Choroid plexus epithelial cell (primary cell): ENCODE results near the gene DUSP2.
"Not testable (repeated sequence)": the region's sequence is repeated elsewhere in the genome, so short reads cannot be mapped to it uniquely, and the experiment has no call there.

ENCODE experiments used
- DNase-seq: peaks from one replicate; pipeline ENCODE4 v3.0.0-alpha.2; 2010; ENCODE audit warnings: low read depth
- H3K4me3 ChIP-seq: 2 replicates; pipeline ENCODE4 v1.5.1; 2011; ENCODE audit warnings: low read depth, mild to moderate bottlenecking, control low read depth, low read length, moderate library complexity
- TF ChIP-seq, protein P1 (sequence below): conservative IDR thresholded peaks from 2 replicates; pipeline ENCODE4 v1.5.1; 2011; ENCODE audit warnings: low read depth, mild to moderate bottlenecking, control low read depth, inconsistent platforms, low read length, moderate library complexity

DUSP2 gene

DNA sequence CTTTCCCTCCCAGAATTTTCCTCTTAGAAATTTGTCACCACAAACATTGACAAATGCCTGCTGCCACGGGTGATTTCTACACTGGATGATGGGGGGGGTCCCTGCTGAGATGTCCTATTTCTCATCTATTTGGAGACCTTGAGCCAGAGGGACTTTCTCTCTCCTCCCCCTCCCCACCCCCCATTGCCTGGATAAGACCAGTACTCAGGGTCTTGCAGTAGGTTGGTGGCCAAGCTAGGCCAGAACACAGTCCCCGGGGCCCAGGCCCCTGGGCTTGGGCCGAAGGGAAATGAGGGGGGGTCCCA is 560 bp upstream of the DUSP2 start:
- no peak overlapping the region for H3K4me3 ChIP-seq
- TF ChIP-seq, protein P1, sequence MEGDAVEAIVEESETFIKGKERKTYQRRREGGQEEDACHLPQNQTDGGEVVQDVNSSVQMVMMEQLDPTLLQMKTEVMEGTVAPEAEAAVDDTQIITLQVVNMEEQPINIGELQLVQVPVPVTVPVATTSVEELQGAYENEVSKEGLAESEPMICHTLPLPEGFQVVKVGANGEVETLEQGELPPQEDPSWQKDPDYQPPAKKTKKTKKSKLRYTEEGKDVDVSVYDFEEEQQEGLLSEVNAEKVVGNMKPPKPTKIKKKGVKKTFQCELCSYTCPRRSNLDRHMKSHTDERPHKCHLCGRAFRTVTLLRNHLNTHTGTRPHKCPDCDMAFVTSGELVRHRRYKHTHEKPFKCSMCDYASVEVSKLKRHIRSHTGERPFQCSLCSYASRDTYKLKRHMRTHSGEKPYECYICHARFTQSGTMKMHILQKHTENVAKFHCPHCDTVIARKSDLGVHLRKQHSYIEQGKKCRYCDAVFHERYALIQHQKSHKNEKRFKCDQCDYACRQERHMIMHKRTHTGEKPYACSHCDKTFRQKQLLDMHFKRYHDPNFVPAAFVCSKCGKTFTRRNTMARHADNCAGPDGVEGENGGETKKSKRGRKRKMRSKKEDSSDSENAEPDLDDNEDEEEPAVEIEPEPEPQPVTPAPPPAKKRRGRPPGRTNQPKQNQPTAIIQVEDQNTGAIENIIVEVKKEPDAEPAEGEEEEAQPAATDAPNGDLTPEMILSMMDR, result no peak
- DNase-seq, result no peak

DNA sequence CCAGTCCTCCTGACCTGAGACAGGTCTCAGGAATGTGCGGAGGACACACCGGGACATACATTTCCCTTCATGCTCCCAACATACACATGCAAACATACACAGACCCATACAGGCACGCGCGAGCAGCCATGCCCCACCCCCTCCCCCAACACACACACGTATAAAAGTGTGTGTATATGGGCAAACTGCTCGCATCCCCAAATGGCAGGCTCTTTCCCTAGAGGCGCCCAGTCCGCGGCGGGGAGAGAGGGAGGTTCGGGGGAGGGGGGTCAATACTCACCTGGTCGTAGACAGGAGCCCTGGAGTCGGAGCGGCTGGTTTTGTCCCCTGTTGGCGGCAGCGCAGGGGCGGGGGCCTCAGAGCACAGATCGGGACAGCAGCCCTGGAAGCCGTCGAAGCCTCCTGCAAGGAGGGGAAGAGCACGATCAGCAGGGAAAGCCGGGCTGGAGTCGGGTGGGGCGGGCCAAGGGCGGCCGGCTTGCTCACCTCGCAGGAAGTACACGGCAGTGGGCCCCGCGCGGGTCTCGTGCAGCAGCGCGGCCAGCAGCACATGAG is 682 bp downstream of the DUSP2 start:
- no peak for DNase-seq
- TF ChIP-seq, protein P1, result no peak
- peak overlapping the region; percentile 63 for H3K4me3 ChIP-seq

DNA sequence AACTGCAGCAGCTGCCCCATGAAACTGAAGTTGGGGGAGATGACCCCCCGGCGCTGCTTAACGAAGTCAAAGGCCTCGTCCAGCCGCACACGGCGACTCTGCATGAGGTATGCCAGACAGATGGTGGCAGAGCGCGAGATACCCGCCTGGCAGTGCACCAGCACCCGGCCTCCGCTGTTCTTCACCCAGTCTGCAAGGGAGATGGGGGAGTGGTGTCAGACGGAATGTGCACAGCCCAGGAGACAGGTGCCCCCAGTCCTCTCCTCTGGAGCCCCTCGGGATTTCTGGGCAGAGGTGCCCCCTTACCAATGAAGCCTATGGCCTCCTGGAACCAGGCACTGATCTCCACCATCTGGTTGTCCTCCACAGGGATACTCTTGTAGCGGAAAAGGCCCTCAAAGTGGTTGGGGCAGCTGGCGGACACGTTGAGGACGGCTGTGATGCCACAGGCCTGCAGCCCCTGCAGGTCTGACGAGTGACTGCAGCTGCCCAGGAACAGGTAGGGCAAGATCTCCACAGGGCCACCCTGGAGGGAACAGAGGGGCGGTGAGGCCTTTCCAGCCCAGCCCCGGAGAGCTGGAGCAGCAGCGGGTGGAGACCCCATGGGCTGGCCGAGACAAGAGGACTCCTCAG is 1.3 kb downstream of the DUSP2 start:
- DNase-seq, result no peak
- peak overlapping the region; percentile 63 for H3K4me3 ChIP-seq
- TF ChIP-seq, protein P1, result peak; percentile 20

DNA sequence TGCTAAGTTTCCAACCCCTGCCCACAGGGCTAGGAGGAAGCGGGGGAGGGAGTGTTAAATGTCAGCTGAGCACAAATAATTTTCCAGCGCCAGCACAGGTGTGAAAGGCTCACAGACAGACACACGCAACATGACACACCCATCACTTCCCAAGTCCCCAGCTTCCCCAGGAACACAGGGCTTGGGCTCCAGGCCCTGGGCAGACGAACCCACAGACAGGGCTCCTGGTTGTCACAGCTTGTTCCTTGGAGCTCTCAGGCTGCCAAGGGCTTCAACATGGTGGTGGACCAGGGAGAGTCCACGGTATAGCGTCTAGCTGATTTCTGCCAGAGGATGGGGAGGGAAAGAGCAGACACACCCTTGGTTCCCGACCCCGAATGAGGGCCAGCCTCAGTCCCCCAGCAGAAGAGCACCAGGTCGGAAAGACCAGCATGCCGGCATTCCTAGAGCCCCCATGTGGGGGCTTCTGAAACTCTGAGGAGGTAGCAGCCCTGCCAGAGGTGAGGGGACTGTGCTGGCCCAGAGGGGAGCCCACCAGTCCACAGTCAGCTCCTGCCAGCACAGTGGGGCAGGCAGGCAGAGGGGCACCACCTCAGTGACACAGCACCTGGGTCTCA is 1.9 kb downstream of the DUSP2 start:
- DNase-seq, result no peak
- TF ChIP-seq, protein P1, result no peak
- peak overlapping the region; percentile 63 for H3K4me3 ChIP-seq

DNA sequence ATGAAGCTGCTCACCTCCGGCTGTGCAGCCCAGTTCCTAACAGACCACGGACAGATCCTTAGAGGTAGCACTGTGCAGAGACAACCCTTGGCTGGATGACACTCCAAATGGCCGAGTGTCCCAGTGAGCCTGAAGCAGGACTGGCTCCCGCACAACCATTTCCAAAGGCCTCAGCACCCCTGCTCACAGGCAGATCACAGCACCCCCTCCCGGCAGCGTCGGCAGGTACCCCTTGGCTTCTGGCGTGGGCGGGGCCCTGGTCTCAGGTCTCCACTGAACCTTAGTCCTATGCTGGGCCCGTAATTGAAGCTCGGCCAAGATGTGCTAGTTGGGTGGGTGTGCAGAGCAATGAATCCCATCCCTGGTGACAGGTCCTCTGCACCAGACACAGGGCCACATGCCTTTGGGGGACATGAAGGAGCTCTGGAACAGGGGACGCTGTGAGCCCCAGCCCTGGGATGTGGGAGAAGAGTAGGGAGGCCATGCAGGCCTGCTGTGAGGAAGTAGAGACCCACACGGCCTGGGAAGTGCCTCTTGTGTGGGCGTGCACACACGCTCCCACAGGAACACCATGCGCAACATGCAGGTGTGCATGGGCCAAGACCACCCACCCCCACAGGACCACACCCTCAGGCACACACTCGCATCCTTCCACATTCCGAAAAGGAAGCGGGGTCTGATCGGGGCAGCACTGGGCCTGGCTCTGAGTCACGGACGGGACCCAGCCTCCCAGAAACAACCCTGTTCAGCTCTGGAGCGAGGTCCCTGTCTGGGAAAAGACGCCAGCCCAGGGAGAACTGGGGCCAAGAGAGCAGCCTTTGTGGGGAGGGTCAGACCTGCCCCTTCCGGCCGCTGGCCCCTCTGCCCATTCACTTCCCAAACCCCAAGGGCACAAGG is 2.8 kb downstream of the DUSP2 start:
- H3K4me3 ChIP-seq, result no peak overlapping the region
- TF ChIP-seq, protein P1, result no peak
- DNase-seq, result no peak

DNA sequence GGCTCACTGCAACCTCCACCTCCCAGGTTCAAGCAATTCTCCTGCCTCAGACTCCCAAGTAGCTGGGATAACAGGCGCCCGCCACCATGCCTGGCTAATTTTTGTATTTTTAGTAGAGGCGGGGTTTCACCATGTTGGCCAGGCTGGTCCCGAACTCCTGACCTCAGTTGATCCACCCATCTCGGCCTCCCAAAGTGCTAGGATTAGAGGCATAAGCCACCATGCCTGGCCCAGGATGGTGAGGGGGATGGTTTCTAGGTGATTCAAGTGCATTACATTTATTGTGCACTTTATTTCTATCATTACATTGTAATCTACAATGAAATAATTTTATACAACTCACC is 3.6 kb downstream of the DUSP2 start:
- not testable (repeated sequence) for H3K4me3 ChIP-seq, DNase-seq

DNA sequence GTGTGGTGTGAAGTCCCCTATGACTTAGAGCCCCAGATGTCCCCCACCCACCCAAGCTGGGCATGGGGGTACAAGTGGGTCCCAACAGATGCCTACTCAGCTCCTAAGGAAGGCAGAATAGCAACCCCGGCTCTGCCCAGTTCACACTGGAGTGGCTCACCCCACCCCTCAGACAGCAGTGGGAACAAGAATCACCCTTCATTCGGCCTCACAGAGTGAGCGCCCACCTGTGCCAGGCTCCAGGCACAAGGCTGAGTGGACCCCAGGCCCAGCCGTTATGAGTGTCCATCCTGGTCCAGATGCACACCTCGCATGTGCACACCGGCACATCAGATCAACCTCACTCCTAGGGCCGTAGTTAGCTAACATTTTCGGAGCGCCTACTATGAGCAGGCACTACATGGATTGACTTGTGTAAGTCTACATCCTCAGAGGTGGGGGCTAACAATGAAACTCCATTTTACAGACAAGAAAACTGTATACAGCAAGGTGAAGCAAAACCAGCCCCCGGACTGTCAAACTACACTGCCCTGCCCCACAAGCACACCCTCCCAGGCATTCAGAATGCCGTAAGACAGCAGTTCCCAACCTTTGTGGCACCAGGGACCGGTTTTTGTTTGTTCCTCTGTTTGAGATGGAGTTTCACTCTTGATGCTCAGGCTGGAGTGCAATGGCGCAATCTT is 4.2 kb downstream of the DUSP2 start:
- H3K4me3 ChIP-seq, result no peak overlapping the region
- no peak for DNase-seq
- TF ChIP-seq, protein P1, result no peak
